Body of pancreas (tissue), 4 donors: ENCODE results near the gene STIM1. TPM values are rescaled to one million over a fixed set of nuclear protein-coding genes. Genes with fewer than 3 reads are reported as not detected.
A peak's percentile ranks its signal among the peaks of the same experiment; 100 is the strongest.

Experiments
- ATAC-seq: fragments of 150-250 bp; one replicate; pipeline ENCODE4 v1.9.1; 2016
- DNase-seq, 4 donors: peaks; one replicate each; pipeline ENCODE4 v3.0.0-alpha.2; 2019
- H3K27ac ChIP-seq, 4 donors: fragments of 200-600 bp; sonication (generic); 1 replicate in 3 of 4; 2 replicates in 1 of 4; pipeline versions ENCODE4 v1.5.1 to v1.6.1; 2016 to 2019; ENCODE audit warnings: mild to moderate bottlenecking in 1 of 4, mixed read lengths in 1 of 4, moderate library complexity in 1 of 4
- H3K27me3 ChIP-seq, 2 donors: fragments of 200-600 bp; sonication (generic); one replicate each; pipeline ENCODE4 v1.6.0; 2016; ENCODE audit warnings: mild to moderate bottlenecking in 1 of 2
- H3K36me3 ChIP-seq, 2 donors: fragments of 200-600 bp; sonication (generic); replicated peaks in 1 of 2; 2 replicates each; pipeline ENCODE4 v1.5.1; 2016; ENCODE audit warnings: low read depth in 2 of 2; ENCODE audit not compliant: insufficient read depth in 1 of 2
- H3K4me1 ChIP-seq: fragments of 200-600 bp; sonication (generic); one replicate; pipeline ENCODE4 v1.6.0; 2016
- H3K4me3 ChIP-seq, 2 donors: fragments of 200-600 bp; sonication (generic); 1 replicate in 1 of 2; 2 replicates in 1 of 2; pipeline ENCODE4 v1.5.1; 2016 to 2019
- H3K9me3 ChIP-seq, 3 donors: fragments of 200-600 bp; sonication (generic); 1 replicate in 2 of 3; 2 replicates in 1 of 3; pipeline ENCODE4 v1.5.1; 2016
- CTCF ChIP-seq, 7 experiments: fragments of 450-650 bp in 4 of 7; fragments of 200-600 bp in 3 of 7; sonication (generic) in 3 of 7; IDR thresholded peaks; one replicate each; pipeline ENCODE4 v1.5.1; 2016 to 2019; ENCODE audit warnings: antibody characterized with exemption in 7 of 7
- POLR2A ChIP-seq, 3 donors: fragments of 450-650 bp; IDR thresholded peaks; one replicate each; pipeline ENCODE4 v1.6.1; 2016; ENCODE audit warnings: antibody characterized with exemption in 3 of 3, mild to moderate bottlenecking in 2 of 3
- WGBS, 2 donors: methylation state at CpG; one replicate each; pipeline ENCODE4 v1.1.5; 2017; 5-methylcytosine and 5-hydroxymethylcytosine counted together
- intact Hi-C: fragments of 100-400 bp; cut with DNase I; formaldehyde crosslinking; loops from one replicate; pipeline ENCODE4 v1.15.1; 2023
- total RNA-seq, 2 donors: library from RNA; depleted of rRNA; stranded (reverse); fragments of >200 nt; gene quantifications; one replicate each; pipeline ENCODE4 v1.1.0, GENCODE V29; 2016

STIM1 gene
- total RNA-seq, 2 donors from 2014 or later, result 20.4 to 24.6 TPM

GRCh38 chr11:3950996-3951660, 95.7 kb downstream of the STIM1 start:
- Histone ChIP-seq H3K27ac (no peak overlapping the region), H3K4me1 (peaks cover 7% of the 10 kb centered on the region)
- peak in 1 of 4 donors; percentile 13 for DNase-seq

GRCh38 chr11:3952715-3953114, 97.3 kb downstream of the STIM1 start:
- no peak for TF ChIP-seq CTCF (IDR thresholded peaks at IDR 0.05)
- TF ChIP-seq POLR2A (IDR thresholded peaks at IDR 0.05), result no peak
- Histone ChIP-seq H3K27ac (no peak overlapping the region), H3K4me1 (peaks cover 7% of the 10 kb centered on the region), H3K9me3 (no peaks in the 10 kb centered on the region), H3K4me3 (no peak overlapping the region), H3K36me3 (no peaks in the 10 kb centered on the region), H3K27me3 (no peaks in the 10 kb centered on the region)
- intact Hi-C loops, result no loop called here
- no peak for DNase-seq
- no peak for ATAC-seq

More at GRCh38 chr11:3950996-3951660, 95.7 kb downstream of the STIM1 start:
- 47 to 57% methylated on average over 4 of the region's 4 CpGs for WGBS, 2 donors
- no peaks in the 10 kb centered on the region for H3K36me3 ChIP-seq
- no peaks in the 10 kb centered on the region for H3K9me3 ChIP-seq
- intact Hi-C loops, result no loop called here
- no peak for TF ChIP-seq POLR2A (IDR thresholded peaks at IDR 0.05)
- no peak for TF ChIP-seq CTCF (IDR thresholded peaks at IDR 0.05)
- ATAC-seq, result peak; percentile 62
- H3K27me3 ChIP-seq, result no peaks in the 10 kb centered on the region
- H3K4me3 ChIP-seq, result no peak overlapping the region

GRCh38 chr11:3953327-3953726, 97.9 kb downstream of the STIM1 start:
- 93 to 100% methylated on average over 3 of the region's 3 CpGs for WGBS, 2 donors
- Histone ChIP-seq H3K27ac (no peak overlapping the region), H3K4me1 (peaks cover 7% of the 10 kb centered on the region), H3K4me3 (no peak overlapping the region), H3K27me3 (no peaks in the 10 kb centered on the region), H3K36me3 (no peaks in the 10 kb centered on the region), H3K9me3 (no peaks in the 10 kb centered on the region)
- no peak for ATAC-seq
- DNase-seq, result no peak
- intact Hi-C loops, result no loop called here
- no peak for TF ChIP-seq CTCF (IDR thresholded peaks at IDR 0.05)
- no peak for TF ChIP-seq POLR2A (IDR thresholded peaks at IDR 0.05)

GRCh38 chr11:3954448-3955298, 99.2 kb downstream of the STIM1 start:
- Histone ChIP-seq H3K36me3 (no peaks in the 10 kb centered on the region), H3K27ac (no peak overlapping the region), H3K4me3 (no peak overlapping the region), H3K4me1 (peaks cover 7% of the 10 kb centered on the region), H3K9me3 (no peaks in the 10 kb centered on the region), H3K27me3 (no peaks in the 10 kb centered on the region)
- ATAC-seq (no peak), DNase-seq (no peak)
- intact Hi-C loops, result no loop called here
- 87 to 91% methylated on average over 3 of the region's 3 CpGs for WGBS, 2 donors
- TF ChIP-seq POLR2A (IDR thresholded peaks at IDR 0.05), result no peak
- no peak for TF ChIP-seq CTCF (IDR thresholded peaks at IDR 0.05)
